ENCODE data around the gene ADAMTS12. TPM values are rescaled to one million over a fixed set of nuclear protein-coding genes. Genes with fewer than 3 reads are reported as not detected.

ADAMTS12 gene
- polyA plus RNA-seq, 1 of the 3 experiments (the other 2 are of a cell fraction): 2.5 TPM

DNA sequence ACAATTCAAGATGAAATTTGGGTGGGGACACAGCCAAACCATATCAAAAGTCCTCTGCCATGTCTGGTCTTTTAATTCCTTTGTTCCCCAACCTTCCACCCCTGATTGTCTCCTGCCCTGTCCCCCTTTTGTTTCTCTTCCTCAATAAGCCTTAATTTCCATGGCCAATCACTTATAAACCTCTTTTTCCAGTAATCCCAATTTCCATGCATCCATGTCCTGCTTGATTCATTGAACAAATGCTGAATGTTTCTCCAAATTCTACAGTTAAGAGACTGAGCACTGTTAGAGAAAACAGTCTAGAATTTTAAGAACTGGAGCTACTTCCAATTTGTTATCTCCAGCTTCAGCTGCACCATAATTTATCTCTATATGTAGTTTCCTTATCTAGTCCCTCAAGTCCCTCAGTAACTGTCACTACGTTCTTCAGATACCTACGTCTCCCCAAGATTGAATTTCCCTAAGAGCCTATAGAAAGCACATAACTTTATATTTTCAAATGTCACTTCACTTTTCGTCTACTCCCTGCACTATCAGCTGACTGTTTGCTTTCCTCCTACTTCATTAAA lies 416.8 kb downstream of the ADAMTS12 start:
- Histone ChIP-seq H3K27ac (ENCODE audit: low read depth in 2 of 2, low read length in 1 of 2) (no peak overlapping the region), H3K27me3 (ENCODE audit: insufficient read depth) (no peaks in the 10 kb centered on the region), H3K36me3 (replicated peaks in 1 of 2; ENCODE audit: control insufficient read depth in 1 of 2, insufficient read depth in 2 of 2, low read length in 1 of 2) (peaks cover 44 to 57% of the 10 kb centered on the region in 2 experiments), H2AFZ (ENCODE audit: low read depth) (no peak overlapping the region), H4K20me1 (ENCODE audit: insufficient read depth) (peaks cover 6% of the 10 kb centered on the region; the same call in 1 of the 2 replicates), H3K9me3 (no peaks in the 10 kb centered on the region), H3K4me1 (ENCODE audit: control insufficient read depth in 1 of 2, insufficient read depth in 2 of 2, low read depth in 1 of 2, low read length in 1 of 2) (no peaks in the 10 kb centered on the region; a peak in 1 of 4 replicates), H3F3A (replicated peaks; ENCODE audit: insufficient read depth) (peaks cover 3% of the 10 kb centered on the region), H3K9me2 (no peaks in the 10 kb centered on the region), H3K79me2 (ENCODE audit: insufficient read depth) (no peaks in the 10 kb centered on the region), H3K9ac (no peak overlapping the region), H3K4me3 (ENCODE audit: low read depth in 2 of 2, low read length in 1 of 2) (no peak overlapping the region), H3K4me2 (no peak overlapping the region)
- CTCF ChIA-PET: interaction anchor here (0.6 to 0.9 kb wide), 3 partner anchors 10 to 83 kb away, joined by 3 read pairs; no protein-coding TSS in a partner anchor
- TF ChIP-seq MEF2A (IDR thresholded peaks at IDR 0.05; ENCODE audit: borderline replicate concordance, low read depth) (no peak), EZH2phosphoT487 (IDR thresholded peaks at IDR 0.05; ENCODE audit: borderline replicate concordance, low read depth) (no peak), RXRA (IDR thresholded peaks at IDR 0.05; ENCODE audit: borderline replicate concordance, low read depth) (no peak)
- TF ChIP-seq, protein P1, sequence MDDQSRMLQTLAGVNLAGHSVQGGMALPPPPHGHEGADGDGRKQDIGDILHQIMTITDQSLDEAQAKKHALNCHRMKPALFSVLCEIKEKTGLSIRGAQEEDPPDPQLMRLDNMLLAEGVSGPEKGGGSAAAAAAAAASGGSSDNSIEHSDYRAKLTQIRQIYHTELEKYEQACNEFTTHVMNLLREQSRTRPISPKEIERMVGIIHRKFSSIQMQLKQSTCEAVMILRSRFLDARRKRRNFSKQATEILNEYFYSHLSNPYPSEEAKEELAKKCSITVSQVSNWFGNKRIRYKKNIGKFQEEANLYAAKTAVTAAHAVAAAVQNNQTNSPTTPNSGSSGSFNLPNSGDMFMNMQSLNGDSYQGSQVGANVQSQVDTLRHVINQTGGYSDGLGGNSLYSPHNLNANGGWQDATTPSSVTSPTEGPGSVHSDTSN (IDR thresholded peaks at IDR 0.05): no peak
- TF ChIP-seq, protein P2, sequence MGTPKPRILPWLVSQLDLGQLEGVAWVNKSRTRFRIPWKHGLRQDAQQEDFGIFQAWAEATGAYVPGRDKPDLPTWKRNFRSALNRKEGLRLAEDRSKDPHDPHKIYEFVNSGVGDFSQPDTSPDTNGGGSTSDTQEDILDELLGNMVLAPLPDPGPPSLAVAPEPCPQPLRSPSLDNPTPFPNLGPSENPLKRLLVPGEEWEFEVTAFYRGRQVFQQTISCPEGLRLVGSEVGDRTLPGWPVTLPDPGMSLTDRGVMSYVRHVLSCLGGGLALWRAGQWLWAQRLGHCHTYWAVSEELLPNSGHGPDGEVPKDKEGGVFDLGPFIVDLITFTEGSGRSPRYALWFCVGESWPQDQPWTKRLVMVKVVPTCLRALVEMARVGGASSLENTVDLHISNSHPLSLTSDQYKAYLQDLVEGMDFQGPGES (IDR thresholded peaks at IDR 0.05; ENCODE audit: low read depth, low read length): no peak
- POLR2A ChIA-PET: no interaction called here
- no peak for DNase-seq
- WGBS (ENCODE audit: low lambda C conversion rate): 94% methylated on average over 3 of the region's 3 CpGs

DNA sequence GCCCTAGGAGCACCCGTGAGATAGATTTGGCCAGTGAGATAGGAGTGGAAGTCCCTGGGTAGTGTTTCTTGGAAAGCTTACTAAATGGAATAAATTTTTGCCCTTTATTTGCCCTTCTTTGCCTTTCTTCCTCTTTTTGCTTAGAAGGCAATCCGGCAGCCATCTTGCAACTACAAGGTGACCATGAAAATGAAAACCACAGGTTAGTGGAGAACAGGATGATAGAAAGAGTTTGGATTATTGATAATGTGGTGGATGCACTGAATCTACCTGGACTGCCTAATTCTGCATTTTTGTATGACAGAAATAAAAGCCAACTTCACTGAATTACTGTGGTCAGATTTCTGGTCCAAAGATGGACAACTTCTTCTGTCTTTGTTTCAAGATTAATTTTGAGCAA lies 417.8 kb downstream of the ADAMTS12 start:
- 100% methylated on average over 2 of the region's 2 CpGs for WGBS (ENCODE audit: low lambda C conversion rate)
- Histone ChIP-seq H3K27me3 (ENCODE audit: insufficient read depth) (no peaks in the 10 kb centered on the region), H4K20me1 (ENCODE audit: insufficient read depth) (peaks cover 10% of the 10 kb centered on the region; the same call in 1 of the 2 replicates), H3K27ac (ENCODE audit: low read depth in 2 of 2, low read length in 1 of 2) (no peak overlapping the region), H3K79me2 (ENCODE audit: insufficient read depth) (no peaks in the 10 kb centered on the region), H2AFZ (ENCODE audit: low read depth) (no peak overlapping the region), H3K36me3 (replicated peaks in 1 of 2; ENCODE audit: control insufficient read depth in 1 of 2, insufficient read depth in 2 of 2, low read length in 1 of 2) (peaks cover 53 to 67% of the 10 kb centered on the region in 2 experiments), H3K9me2 (no peaks in the 10 kb centered on the region), H3K9ac (no peak overlapping the region), H3F3A (replicated peaks; ENCODE audit: insufficient read depth) (peaks cover 4% of the 10 kb centered on the region), H3K4me3 (ENCODE audit: low read depth in 2 of 2, low read length in 1 of 2) (no peak overlapping the region), H3K4me2 (no peak overlapping the region), H3K9me3 (no peaks in the 10 kb centered on the region), H3K4me1 (ENCODE audit: control insufficient read depth in 1 of 2, insufficient read depth in 2 of 2, low read depth in 1 of 2, low read length in 1 of 2) (no peaks in the 10 kb centered on the region; a peak in 1 of 4 replicates)
- no peak for DNase-seq
- TF ChIP-seq, protein P3, sequence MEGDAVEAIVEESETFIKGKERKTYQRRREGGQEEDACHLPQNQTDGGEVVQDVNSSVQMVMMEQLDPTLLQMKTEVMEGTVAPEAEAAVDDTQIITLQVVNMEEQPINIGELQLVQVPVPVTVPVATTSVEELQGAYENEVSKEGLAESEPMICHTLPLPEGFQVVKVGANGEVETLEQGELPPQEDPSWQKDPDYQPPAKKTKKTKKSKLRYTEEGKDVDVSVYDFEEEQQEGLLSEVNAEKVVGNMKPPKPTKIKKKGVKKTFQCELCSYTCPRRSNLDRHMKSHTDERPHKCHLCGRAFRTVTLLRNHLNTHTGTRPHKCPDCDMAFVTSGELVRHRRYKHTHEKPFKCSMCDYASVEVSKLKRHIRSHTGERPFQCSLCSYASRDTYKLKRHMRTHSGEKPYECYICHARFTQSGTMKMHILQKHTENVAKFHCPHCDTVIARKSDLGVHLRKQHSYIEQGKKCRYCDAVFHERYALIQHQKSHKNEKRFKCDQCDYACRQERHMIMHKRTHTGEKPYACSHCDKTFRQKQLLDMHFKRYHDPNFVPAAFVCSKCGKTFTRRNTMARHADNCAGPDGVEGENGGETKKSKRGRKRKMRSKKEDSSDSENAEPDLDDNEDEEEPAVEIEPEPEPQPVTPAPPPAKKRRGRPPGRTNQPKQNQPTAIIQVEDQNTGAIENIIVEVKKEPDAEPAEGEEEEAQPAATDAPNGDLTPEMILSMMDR (IDR thresholded peaks at IDR 0.05): no peak
- no peak for TF ChIP-seq ELF1 (IDR thresholded peaks at IDR 0.05)
- TF ChIP-seq RXRA (IDR thresholded peaks at IDR 0.05; ENCODE audit: borderline replicate concordance, low read depth): no peak
- ChIA-PET CTCF (no interaction called here), POLR2A (no interaction called here)

Small RNA genes lying within 50 kb of the gene (small RNA-seq; reads per million reads assigned to genes)
- gene RNU6-923P: 0 reads per million in 7 experiments

Other genes starting within 250 kb of the ADAMTS12 start
- 0.05 TPM in 1 of 2 replicates, not detected in the other for gene RXFP3, start 44.4 kb upstream of the ADAMTS12 start, polyA plus RNA-seq (2012; rRNA removed)
- gene SLC45A2, start 92.7 kb upstream of the ADAMTS12 start, polyA plus RNA-seq (2012; rRNA removed): 0.02 TPM in 1 of 2 replicates, not detected in the other
- 11.8 and 14.0 TPM in 2 replicates for gene AMACR, start 116.1 kb upstream of the ADAMTS12 start, polyA plus RNA-seq (2012; rRNA removed)
- gene C1QTNF3, start 151.2 kb upstream of the ADAMTS12 start, polyA plus RNA-seq (2012; rRNA removed): 1.5 and 1.6 TPM in 2 replicates

Data from SK-N-SH (cell line).